HG03196 (cell line): Measurements from ENCODE around the gene ALPK3.

Source experiments
- ATAC-seq: cut with Tn5 transposase; IDR thresholded peaks from one replicate; pipeline ENCODE4 v1.9.1; 2021; ENCODE audit not compliant: unreplicated experiment

ALPK3 gene

GRCh38 chr15:84816694-84817465, at the start of gene ALPK3:
TSS of gene ALPK3 (plus strand) at chr15:84817356. CDS start at chr15:84817453, 97 bp downstream.
- no peak for ATAC-seq

GRCh38 chr15:84772031-84772430, 45.1 kb upstream of the ALPK3 start:
- no peak for ATAC-seq

- no peak for ATAC-seq
These were observed 44.7 kb upstream of the ALPK3 start for GRCh38 chr15:84772467-84772866.

- ATAC-seq = no peak
These were observed 43.4 kb upstream of the ALPK3 start for GRCh38 chr15:84773716-84774115.

GRCh38 chr15:84775867-84776449, 41.2 kb upstream of the ALPK3 start:
- no peak for ATAC-seq

- no peak for ATAC-seq
These were observed 39.0 kb upstream of the ALPK3 start for GRCh38 chr15:84778194-84778593.

- no peak for ATAC-seq
These were observed 36.7 kb upstream of the ALPK3 start for GRCh38 chr15:84780492-84780891.

GRCh38 chr15:84781495-84781894, 35.7 kb upstream of the ALPK3 start:
- ATAC-seq = no peak

GRCh38 chr15:84782346-84782745, 34.8 kb upstream of the ALPK3 start:
- ATAC-seq = no peak

GRCh38 chr15:84783493-84784251, 33.5 kb upstream of the ALPK3 start:
- no peak for ATAC-seq

- ATAC-seq = no peak
These were observed 32.9 kb upstream of the ALPK3 start for GRCh38 chr15:84784262-84784661.

GRCh38 chr15:84785053-84785452, 32.1 kb upstream of the ALPK3 start:
- no peak for ATAC-seq

GRCh38 chr15:84788500-84788899, 28.7 kb upstream of the ALPK3 start:
- no peak for ATAC-seq

GRCh38 chr15:84789762-84790161, 27.4 kb upstream of the ALPK3 start:
- ATAC-seq = no peak

GRCh38 chr15:84790676-84791075, 26.5 kb upstream of the ALPK3 start:
- ATAC-seq = no peak

GRCh38 chr15:84791763-84792162, 25.4 kb upstream of the ALPK3 start:
- no peak for ATAC-seq

GRCh38 chr15:84793431-84794161, 23.6 kb upstream of the ALPK3 start:
- ATAC-seq = no peak

- ATAC-seq = no peak
These were observed 23.0 kb upstream of the ALPK3 start for GRCh38 chr15:84794162-84794547.

- ATAC-seq = no peak
These were observed 22.0 kb upstream of the ALPK3 start for GRCh38 chr15:84795186-84795585.

- ATAC-seq = no peak
These were observed 19.9 kb upstream of the ALPK3 start for GRCh38 chr15:84797212-84797611.

GRCh38 chr15:84797801-84798200, 19.4 kb upstream of the ALPK3 start:
- ATAC-seq = no peak
